Measurements from ENCODE around the gene ZDHHC1.

The ZDHHC1 gene

DNA sequence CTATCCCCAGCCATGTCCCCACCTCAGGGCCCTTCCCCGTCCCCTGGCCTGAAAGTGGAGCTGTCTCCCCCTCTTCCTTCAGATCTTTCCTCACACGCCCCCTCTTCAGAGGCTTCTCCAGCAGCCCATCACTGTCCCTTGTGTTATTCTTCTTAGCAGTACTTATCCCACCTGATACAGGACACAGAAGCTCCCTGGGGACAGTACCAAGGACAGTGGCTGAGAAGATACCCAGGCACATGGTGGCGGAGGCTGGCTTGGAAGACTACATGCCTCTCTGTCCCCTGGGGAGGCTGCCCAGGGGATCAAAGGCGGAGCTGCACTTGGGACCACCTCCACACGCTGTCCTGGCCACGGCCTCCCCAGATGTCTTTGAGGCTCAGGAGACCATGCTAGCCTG, 38.6 kb upstream of the ZDHHC1 start:
- TF ChIP-seq, protein P1, sequence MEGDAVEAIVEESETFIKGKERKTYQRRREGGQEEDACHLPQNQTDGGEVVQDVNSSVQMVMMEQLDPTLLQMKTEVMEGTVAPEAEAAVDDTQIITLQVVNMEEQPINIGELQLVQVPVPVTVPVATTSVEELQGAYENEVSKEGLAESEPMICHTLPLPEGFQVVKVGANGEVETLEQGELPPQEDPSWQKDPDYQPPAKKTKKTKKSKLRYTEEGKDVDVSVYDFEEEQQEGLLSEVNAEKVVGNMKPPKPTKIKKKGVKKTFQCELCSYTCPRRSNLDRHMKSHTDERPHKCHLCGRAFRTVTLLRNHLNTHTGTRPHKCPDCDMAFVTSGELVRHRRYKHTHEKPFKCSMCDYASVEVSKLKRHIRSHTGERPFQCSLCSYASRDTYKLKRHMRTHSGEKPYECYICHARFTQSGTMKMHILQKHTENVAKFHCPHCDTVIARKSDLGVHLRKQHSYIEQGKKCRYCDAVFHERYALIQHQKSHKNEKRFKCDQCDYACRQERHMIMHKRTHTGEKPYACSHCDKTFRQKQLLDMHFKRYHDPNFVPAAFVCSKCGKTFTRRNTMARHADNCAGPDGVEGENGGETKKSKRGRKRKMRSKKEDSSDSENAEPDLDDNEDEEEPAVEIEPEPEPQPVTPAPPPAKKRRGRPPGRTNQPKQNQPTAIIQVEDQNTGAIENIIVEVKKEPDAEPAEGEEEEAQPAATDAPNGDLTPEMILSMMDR (IDR thresholded peaks at IDR 0.05): no peak
- Histone ChIP-seq H2AFZ (no peak overlapping the region), H3K27ac (no peak overlapping the region), H3K36me3 (ENCODE audit: control insufficient read depth, insufficient read depth, low read length) (no peaks in the 10 kb centered on the region), H3K27me3 (ENCODE audit: control insufficient read depth, insufficient read depth, low read length) (no peaks in the 10 kb centered on the region), H3K4me2 (ENCODE audit: low read length) (no peak overlapping the region), H3K9ac (no peak overlapping the region), H3K4me1 (peaks cover 33% of the 10 kb centered on the region), H3K9me3 (ENCODE audit: control insufficient read depth, low read length) (no peaks in the 10 kb centered on the region), H3K79me2 (peaks cover 67% of the 10 kb centered on the region), H3K4me3 (ENCODE audit: low read depth, low read length) (no peak overlapping the region)

DNA sequence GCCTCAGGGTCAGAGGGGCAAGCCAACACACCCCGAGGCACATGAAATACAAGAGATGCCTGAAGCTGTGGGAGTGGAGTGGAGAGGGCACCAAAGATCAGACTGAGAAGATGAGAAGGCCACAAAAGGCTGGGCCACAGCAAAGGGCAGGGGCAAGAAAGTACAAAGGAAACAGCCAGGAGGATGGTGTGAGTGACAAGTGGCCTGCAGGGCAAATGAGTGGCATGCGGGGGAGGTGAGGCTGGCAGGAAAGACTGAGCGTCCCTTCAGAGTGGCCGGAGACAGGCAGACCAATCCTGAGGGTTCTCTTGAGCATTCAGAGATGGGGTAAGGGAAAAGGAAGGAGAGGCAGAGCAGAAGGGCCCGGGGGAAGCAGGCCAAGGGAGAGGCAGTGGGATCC, 37.8 kb upstream of the ZDHHC1 start:
- TF ChIP-seq, protein P1 (IDR thresholded peaks at IDR 0.05): no peak
- H3K36me3 ChIP-seq (ENCODE audit: control insufficient read depth, insufficient read depth, low read length): no peaks in the 10 kb centered on the region
- H3K4me2 ChIP-seq (ENCODE audit: low read length): no peak overlapping the region
- H3K4me1 ChIP-seq: peaks cover 26% of the 10 kb centered on the region
- no peaks in the 10 kb centered on the region for H3K27me3 ChIP-seq (ENCODE audit: control insufficient read depth, insufficient read depth, low read length)
- no peak overlapping the region for H2AFZ ChIP-seq
- no peak overlapping the region for H3K4me3 ChIP-seq (ENCODE audit: low read depth, low read length)
- peaks cover 72% of the 10 kb centered on the region for H3K79me2 ChIP-seq
- H3K9ac ChIP-seq: no peak overlapping the region
- H3K27ac ChIP-seq: no peak overlapping the region
- no peaks in the 10 kb centered on the region for H3K9me3 ChIP-seq (ENCODE audit: control insufficient read depth, low read length)

DNA sequence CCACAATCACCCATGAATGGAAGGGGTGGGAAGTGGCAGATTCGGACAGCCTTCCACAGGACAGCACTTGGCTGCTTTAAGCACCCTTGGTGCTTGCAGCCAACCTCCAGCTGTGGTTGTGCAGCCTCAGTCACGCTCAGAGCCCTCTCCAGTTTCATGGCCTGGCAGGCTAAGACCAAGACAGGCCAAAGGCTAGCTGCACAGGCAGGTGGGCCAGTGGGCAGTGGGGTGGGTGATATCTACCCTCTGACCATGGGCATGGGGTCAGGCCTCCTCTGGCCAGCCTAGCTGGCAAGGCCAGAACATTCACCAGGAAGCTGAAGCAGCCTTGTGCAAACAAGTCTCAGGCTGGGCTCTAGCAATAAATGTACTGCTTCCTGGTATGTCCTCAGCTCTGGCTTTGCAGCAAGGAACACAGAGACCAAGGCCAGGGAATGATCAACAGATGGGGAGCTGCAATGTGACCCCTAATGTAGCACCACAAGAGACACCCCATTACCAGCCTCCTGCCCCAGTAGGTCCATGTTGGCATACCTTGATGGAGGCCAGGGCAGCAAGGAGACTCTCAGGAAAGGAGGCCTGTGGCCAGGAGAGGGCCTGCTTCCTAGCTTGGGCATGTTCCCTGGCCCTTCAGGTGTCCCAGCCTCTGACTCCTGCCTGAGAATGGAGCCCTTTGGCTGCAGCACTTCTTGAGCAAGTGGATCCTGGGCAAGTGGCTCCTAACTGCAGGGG, 35.6 kb upstream of the ZDHHC1 start:
- TF ChIP-seq, protein P1 (IDR thresholded peaks at IDR 0.05): no peak
- Histone ChIP-seq H3K79me2 (peaks cover 74% of the 10 kb centered on the region), H3K9ac (no peak overlapping the region), H3K4me1 (peaks cover 11% of the 10 kb centered on the region), H3K27ac (no peak overlapping the region), H3K36me3 (ENCODE audit: control insufficient read depth, insufficient read depth, low read length) (no peaks in the 10 kb centered on the region), H2AFZ (no peak overlapping the region), H3K9me3 (ENCODE audit: control insufficient read depth, low read length) (no peaks in the 10 kb centered on the region), H3K27me3 (ENCODE audit: control insufficient read depth, insufficient read depth, low read length) (no peaks in the 10 kb centered on the region), H3K4me2 (ENCODE audit: low read length) (no peak overlapping the region), H3K4me3 (ENCODE audit: low read depth, low read length) (no peak overlapping the region)

DNA sequence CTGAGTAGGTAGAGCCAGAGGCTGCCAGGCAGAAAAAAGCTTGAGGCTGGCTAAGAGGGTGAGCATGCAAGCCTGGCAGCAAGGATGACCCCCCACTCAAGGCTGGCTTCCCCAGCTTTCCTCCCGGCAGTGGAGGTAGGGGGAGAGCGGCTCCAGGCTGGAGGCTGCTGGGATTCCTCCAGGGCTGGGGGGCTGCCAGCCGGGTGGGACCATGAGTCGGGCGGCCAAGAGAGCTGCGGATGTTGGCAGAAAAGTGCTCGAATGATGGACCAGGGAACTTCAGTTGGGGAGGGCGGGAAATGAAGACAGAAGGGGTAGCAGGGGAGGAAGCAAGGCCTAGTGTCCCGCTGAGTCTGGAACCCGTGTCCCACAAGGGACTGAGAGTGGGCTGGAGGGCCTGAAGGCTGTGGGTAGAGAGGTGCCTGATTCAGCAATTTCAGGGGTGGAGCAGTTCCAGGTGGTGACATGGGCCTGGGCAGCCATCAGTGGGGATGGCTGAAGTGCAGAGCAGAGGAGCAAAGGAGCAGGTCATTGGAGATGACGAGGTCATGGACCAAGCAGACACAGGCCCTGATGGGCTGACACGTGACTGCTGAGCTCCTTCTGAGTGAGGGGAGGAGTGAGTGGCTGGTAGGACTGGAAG, 34.9 kb upstream of the ZDHHC1 start:
- Histone ChIP-seq H3K36me3 (ENCODE audit: control insufficient read depth, insufficient read depth, low read length) (no peaks in the 10 kb centered on the region), H3K27me3 (ENCODE audit: control insufficient read depth, insufficient read depth, low read length) (no peaks in the 10 kb centered on the region), H3K9me3 (ENCODE audit: control insufficient read depth, low read length) (no peaks in the 10 kb centered on the region), H2AFZ (no peak overlapping the region), H3K4me1 (peaks cover 12% of the 10 kb centered on the region), H3K27ac (no peak overlapping the region), H3K4me2 (ENCODE audit: low read length) (no peak overlapping the region), H3K79me2 (peaks cover 67% of the 10 kb centered on the region), H3K9ac (no peak overlapping the region), H3K4me3 (ENCODE audit: low read depth, low read length) (no peak overlapping the region)
- TF ChIP-seq, protein P1 (IDR thresholded peaks at IDR 0.05): no peak

Measured in parathyroid adenoma (tissue), 2 donors.